Esophagus squamous epithelium (tissue), 5 donors: ENCODE results near the gene ROCK2. TPM values are rescaled to one million over a fixed set of nuclear protein-coding genes. Genes with fewer than 3 reads are reported as not detected.

Source experiments
- DNase-seq: peaks from one replicate; lab custom pipeline; 2025; lab: John Stamatoyannopoulos, UW
- H3K27ac ChIP-seq, 4 donors: fragments of 200-600 bp; sonication (generic); one replicate each; pipeline ENCODE4 v1.5.1; 2016 to 2019; ENCODE audit warnings: mild to moderate bottlenecking in 1 of 4
- H3K27me3 ChIP-seq, 4 donors: fragments of 200-600 bp; sonication (generic); 1 replicate in 3 of 4; 2 replicates in 1 of 4; pipeline versions ENCODE4 v1.5.1 to v1.6.0; 2017 to 2021; ENCODE audit warnings: antibody characterized with exemption in 1 of 4
- H3K36me3 ChIP-seq, 3 donors: fragments of 200-600 bp; sonication (generic); one replicate each; pipeline ENCODE4 v1.5.1; 2016 to 2019
- H3K4me1 ChIP-seq, 3 donors: fragments of 200-600 bp; sonication (generic); one replicate each; pipeline ENCODE4 v1.5.1; 2017 to 2019
- H3K4me3 ChIP-seq, 4 donors: fragments of 200-600 bp; sonication (generic); 1 replicate in 3 of 4; 2 replicates in 1 of 4; pipeline ENCODE4 v1.5.1; 2016 to 2019; ENCODE audit warnings: mild to moderate bottlenecking in 2 of 4, moderate library complexity in 1 of 4
- H3K9me3 ChIP-seq, 3 donors: fragments of 200-600 bp; sonication (generic); one replicate each; pipeline ENCODE4 v1.5.1; 2016 to 2019
- CTCF ChIP-seq, 6 experiments: fragments of 450-650 bp in 4 of 6; fragments of 200-600 bp in 2 of 6; sonication (generic) in 2 of 6; IDR thresholded peaks; one replicate each; pipeline ENCODE4 v1.5.1; 2016 to 2019; ENCODE audit warnings: antibody characterized with exemption in 6 of 6, mild to moderate bottlenecking in 4 of 6, moderate library complexity in 4 of 6
- POLR2A ChIP-seq, 4 donors: fragments of 450-650 bp; IDR thresholded peaks; one replicate each; pipeline ENCODE4 v1.6.1; 2017; ENCODE audit warnings: antibody characterized with exemption in 4 of 4, mild to moderate bottlenecking in 4 of 4, moderate library complexity in 3 of 4
- WGBS, 2 donors: methylation state at CpG; one replicate each; pipeline ENCODE4 v1.1.5; 2018; 5-methylcytosine and 5-hydroxymethylcytosine counted together
- intact Hi-C: fragments of 100-400 bp; cut with DNase I; formaldehyde crosslinking; loops from one replicate; pipeline ENCODE4 v1.15.0; 2022
- total RNA-seq, 4 donors: library from RNA; depleted of rRNA; stranded (reverse); fragments of >200 nt; gene quantifications; one replicate each; pipeline ENCODE4 v1.1.0, GENCODE V29; 2016
- donor health status: DM: yes; HTN: yes; CAD: no.

The ROCK2 gene
- total RNA-seq, 4 donors from 2014 or later = 15.2 to 50.5 (median 21.4) TPM

- DNase-seq = no peak
- no peak for TF ChIP-seq CTCF (IDR thresholded peaks at IDR 0.05)
- no peak for TF ChIP-seq POLR2A (IDR thresholded peaks at IDR 0.05)
- WGBS, 2 donors = 53 to 62% methylated on average over 1 of the region's 1 CpG
Observed at GRCh38 chr2:11305958-11306357, 38.5 kb downstream of the ROCK2 start.

GRCh38 chr2:11305338-11305737 is 39.1 kb downstream of the ROCK2 start:
- TF ChIP-seq POLR2A (IDR thresholded peaks at IDR 0.05) (no peak), CTCF (IDR thresholded peaks at IDR 0.05) (no peak)
- H3K27ac ChIP-seq = no peak overlapping the region
- H3K27me3 ChIP-seq = no peaks in the 10 kb centered on the region
- intact Hi-C loops = no loop called here
- peaks cover 0 to 20% (median 5%) of the 10 kb centered on the region in 3 donors for H3K4me1 ChIP-seq
- no peak for DNase-seq
- H3K36me3 ChIP-seq = no peaks in the 10 kb centered on the region
- 83 to 95% methylated on average over 4 of the region's 4 CpGs for WGBS, 2 donors
- H3K4me3 ChIP-seq = no peak overlapping the region
- no peaks in the 10 kb centered on the region for H3K9me3 ChIP-seq

More at GRCh38 chr2:11305958-11306357, 38.5 kb downstream of the ROCK2 start:
- H3K4me1 ChIP-seq = peaks cover 0 to 20% (median 5%) of the 10 kb centered on the region in 3 donors
- no peak overlapping the region for H3K4me3 ChIP-seq
- H3K36me3 ChIP-seq = no peaks in the 10 kb centered on the region
- no peaks in the 10 kb centered on the region for H3K27me3 ChIP-seq
- H3K9me3 ChIP-seq = no peaks in the 10 kb centered on the region
- intact Hi-C loops = no loop called here
- no peak overlapping the region for H3K27ac ChIP-seq

- intact Hi-C loops = no loop called here
- 88 to 91% methylated on average over 5 of the region's 5 CpGs for WGBS, 2 donors
Observed at GRCh38 chr2:11304476-11304875, 40.0 kb downstream of the ROCK2 start.

GRCh38 chr2:11303290-11304013 is 41.0 kb downstream of the ROCK2 start:
- H3K27me3 ChIP-seq = no peaks in the 10 kb centered on the region
- DNase-seq = no peak
- TF ChIP-seq POLR2A (IDR thresholded peaks at IDR 0.05) (no peak), CTCF (IDR thresholded peaks at IDR 0.05) (no peak)
- no peaks in the 10 kb centered on the region for H3K36me3 ChIP-seq
- peaks cover 0 to 20% (median 5%) of the 10 kb centered on the region in 3 donors for H3K4me1 ChIP-seq
- 69 to 72% methylated on average over 5 of the region's 5 CpGs for WGBS, 2 donors
- H3K27ac ChIP-seq = no peak overlapping the region
- H3K9me3 ChIP-seq = no peaks in the 10 kb centered on the region
- intact Hi-C loops = no loop called here
- no peak overlapping the region for H3K4me3 ChIP-seq

More at GRCh38 chr2:11304476-11304875, 40.0 kb downstream of the ROCK2 start:
- H3K27ac ChIP-seq = no peak overlapping the region
- TF ChIP-seq POLR2A (IDR thresholded peaks at IDR 0.05) (no peak), CTCF (IDR thresholded peaks at IDR 0.05) (no peak)
- no peaks in the 10 kb centered on the region for H3K36me3 ChIP-seq
- no peak overlapping the region for H3K4me3 ChIP-seq
- no peak for DNase-seq
- H3K27me3 ChIP-seq = no peaks in the 10 kb centered on the region
- H3K4me1 ChIP-seq = peaks cover 0 to 20% (median 5%) of the 10 kb centered on the region in 3 donors
- H3K9me3 ChIP-seq = no peaks in the 10 kb centered on the region

- H3K27me3 ChIP-seq = no peaks in the 10 kb centered on the region
- H3K36me3 ChIP-seq = no peaks in the 10 kb centered on the region
- intact Hi-C loops = no loop called here
- H3K4me1 ChIP-seq = peaks cover 0 to 8% (median 0%) of the 10 kb centered on the region in 3 donors
- WGBS, 2 donors = 83 to 85% methylated on average over 6 of the region's 6 CpGs
- no peak for DNase-seq
- no peaks in the 10 kb centered on the region for H3K9me3 ChIP-seq
- H3K27ac ChIP-seq = no peak overlapping the region
- TF ChIP-seq POLR2A (IDR thresholded peaks at IDR 0.05) (no peak), CTCF (IDR thresholded peaks at IDR 0.05) (no peak)
- H3K4me3 ChIP-seq = no peak overlapping the region
Observed at GRCh38 chr2:11299439-11299838, 45.0 kb downstream of the ROCK2 start.
